ENCODE results near the gene ASTL.
"Not testable (repeated sequence)": the region's sequence is repeated elsewhere in the genome, so short reads cannot be mapped to it uniquely, and the experiment has no call there.

The ASTL gene

DNA sequence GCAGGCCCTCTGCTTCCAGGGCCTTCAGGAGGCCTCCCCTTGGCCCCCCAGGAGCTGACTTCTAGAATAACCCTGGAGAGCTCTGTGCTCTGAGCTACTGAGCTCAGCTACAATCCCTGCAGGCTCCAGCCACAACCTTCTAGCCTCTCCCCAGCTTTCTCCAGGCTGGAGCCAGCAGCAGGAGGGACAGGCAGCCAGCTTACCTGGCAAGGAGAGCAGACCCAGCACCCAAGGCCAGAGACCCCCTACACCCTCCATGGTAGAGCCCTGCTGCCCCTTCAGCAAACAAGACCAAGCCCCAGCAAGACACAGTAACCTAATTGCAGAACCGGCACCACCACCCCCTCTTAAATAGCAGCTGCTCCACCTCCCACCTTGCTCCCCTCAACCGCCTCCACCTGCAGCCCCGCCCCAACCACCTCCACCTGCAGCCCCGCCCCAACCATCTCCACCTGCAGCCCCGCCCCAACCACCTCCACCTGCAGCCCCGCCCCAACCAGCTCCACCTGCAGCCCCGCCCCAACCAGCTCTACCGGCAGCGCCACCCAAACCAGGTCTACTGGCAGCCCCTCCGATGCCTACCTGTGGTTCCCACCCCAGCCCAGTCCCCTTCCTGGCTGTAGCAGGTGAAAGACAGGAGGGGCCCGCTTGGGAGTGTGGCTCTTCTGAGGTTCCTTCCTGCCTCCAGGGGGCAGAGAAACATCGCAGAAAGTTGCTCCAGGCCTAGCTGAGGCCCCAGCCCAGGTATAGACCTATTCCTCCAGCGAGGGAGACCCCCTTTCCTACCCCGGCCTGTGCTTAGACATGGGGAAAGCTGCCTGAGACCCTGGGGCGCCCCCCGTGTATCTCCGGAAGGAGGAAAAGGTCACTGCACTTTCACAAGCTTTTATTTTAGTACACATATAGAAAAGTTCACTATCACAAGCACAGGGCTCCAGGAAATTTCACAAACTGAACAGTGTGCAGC lies at the start of gene ASTL:
Gene ASTL, minus strand, starts transcription at position 324 of the 967 bp plus-strand sequence. Its CDS starts 66 bp downstream, at position 258.
- peak; percentile 49 to 60 for ATAC-seq

DNA sequence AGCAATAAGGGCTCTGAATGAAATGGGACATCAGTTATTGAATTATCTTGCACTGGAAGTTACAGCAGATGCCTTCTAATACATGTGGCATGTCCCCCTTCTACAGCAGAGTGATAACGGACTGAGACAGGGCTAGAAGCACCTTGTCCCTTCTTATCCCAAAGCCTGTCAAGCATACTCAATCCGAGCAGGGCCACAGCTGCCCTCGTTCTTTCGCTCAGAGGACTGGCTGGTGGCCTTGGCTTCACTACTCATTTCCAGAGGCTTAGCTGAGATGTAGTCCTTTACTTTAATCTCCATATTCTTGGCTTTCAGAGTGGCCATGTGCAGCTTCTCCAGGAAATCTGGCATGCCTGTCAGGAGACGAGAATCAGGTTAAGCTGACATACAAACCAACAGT lies 48.3 kb upstream of the ASTL start:
- ATAC-seq: no peak

DNA sequence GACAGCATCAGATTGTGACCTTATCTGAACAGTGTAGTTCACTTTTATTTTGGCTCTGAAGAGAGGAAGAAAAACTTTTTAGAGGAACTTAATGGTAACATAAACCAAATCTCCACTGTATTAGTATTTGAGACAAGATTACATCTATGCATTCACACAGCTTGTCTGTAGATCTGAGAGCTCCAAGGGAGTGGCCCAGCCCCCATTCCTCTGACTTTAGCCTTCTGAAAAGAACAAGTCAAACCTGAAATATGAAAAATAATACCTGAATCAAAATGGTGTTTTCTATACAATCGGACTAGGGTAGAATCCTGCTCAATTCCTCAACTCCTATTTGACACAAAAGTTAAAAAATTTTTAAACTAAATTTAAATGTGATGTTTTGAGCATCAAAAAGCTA lies 47.2 kb upstream of the ASTL start:
- ATAC-seq: no peak

DNA sequence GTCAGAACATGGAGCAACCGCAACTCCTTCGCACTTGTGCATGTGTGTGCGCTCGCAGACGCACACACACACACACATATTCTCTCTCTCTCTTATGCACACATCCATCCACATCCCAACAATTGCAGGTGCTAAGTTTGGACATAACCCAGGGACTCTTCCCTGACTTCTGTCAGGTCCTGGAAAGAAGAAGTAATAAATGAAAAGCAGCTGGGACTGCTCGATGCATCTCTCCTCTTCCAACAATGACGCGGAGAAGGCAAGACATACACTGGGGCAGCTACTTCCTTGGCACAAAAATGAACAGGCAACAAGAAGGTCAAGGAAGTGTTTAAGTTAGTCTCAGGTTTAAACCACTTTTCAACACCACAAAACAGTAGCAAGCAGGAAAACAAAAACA lies 46.7 kb upstream of the ASTL start:
- no peak for ATAC-seq

DNA sequence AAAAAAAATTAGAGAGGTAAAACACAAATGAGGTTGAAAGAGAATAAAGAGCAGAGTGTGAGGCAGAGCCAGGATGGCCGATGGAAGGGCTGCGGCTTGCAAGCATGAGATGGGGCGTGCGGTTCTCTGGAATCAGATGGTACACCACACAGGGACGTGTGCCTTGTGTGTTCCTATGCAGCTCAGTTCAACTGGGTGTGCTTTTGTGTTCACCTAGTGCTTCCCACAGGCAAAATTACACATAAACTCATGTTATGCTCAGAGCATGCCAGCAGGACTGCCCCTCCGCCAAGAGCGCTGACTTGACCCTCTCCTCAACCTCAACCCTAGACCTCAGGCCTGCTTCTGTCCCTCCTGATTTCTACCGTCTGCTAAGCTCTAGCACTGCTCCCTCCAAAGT lies 45.9 kb upstream of the ASTL start:
- ATAC-seq: no peak

DNA sequence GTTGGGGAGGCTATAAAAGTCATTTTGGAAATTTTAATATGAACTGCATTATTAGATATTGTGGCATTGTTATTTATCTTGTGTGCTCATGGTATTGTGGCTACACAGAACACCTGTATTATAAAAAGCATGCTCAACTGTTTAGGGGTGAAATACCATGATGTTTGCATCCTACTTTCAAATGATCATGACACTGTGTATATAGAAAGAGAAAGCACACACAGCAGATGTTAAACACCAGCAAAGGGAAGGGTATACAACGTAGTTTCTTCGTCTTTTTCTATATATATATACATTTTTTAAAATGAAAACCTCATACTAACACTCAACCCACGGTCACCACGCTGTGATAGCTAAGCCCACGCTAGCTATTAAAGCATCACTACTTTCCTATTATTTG lies 43.2 kb upstream of the ASTL start:
- ATAC-seq: no peak

DNA sequence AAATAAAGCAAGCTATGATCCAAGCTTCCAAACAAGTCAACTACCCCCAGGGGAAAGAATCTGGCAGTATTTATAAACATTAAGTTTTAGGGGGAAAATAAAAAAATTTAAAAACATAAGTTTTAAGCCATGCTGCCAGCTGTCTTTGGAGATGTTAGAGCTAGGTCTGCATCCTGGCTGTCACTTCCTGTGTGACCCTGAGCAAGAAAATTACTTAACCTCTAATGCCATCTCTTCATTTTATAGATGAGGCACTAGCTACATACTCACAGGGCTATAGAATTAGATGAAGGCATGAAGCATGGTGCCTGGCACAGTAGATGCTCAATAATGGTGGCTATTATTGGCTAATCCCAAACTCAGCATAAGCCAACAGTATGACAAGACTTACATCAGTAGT lies 42.2 kb upstream of the ASTL start:
- no peak for ATAC-seq

DNA sequence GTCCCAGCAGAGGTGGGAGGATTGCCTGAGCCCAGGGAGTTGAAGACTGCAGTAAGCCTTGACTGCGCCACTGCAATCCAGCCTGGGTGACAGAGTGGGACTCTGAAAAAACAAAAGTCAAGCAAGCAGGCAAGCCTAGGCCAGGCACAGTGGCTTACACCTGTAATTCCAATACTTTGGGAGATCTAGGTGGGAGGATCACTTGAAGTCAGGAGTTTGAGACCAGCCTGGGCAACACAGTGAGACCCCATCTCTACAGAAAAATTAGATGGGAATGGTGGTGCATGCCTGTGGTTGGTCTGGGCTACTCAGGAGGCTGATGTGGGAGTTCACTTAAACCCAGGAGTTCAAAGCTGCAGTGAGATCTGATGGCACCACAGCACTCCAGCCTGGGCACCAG lies 41.7 kb upstream of the ASTL start:
- no peak for ATAC-seq

DNA sequence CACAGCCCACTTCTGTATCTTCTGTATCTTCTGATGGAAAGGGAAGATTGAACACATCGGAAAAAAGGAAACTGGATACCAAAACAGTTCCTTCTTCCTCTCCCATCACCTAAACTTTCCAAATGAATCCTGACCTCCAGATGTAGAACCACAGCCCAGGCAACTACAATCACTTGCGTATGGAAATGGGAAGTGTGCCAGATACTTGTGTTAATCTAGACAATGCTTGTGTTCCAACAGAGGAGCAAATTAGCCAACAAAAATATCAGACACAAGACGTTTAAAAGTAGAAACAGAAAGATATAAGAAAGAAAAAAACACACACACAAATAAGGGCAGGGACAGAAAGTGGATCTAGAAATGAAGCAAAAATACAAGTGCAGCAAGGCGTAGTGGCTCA lies 38.4 kb upstream of the ASTL start:
- ATAC-seq: no peak

DNA sequence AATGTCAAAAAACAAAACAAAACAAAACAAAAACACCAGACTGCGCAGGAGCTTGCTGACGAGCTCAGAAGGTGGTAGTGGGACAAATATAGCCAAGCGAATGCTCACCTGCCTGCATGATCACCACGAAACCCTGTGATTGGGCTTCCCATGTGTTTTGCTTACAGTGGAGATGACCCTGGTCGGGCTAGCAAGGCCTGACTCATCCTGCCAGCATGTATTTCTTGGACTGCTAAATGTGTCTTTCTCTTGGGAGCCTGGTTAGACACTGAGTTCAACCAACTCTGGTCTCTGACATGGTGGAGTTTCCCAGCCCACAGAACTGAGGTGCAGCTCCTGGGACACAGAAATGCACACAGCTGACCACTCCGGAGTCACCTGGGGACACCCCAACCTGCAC lies 37.6 kb upstream of the ASTL start:
- ATAC-seq: no peak

DNA sequence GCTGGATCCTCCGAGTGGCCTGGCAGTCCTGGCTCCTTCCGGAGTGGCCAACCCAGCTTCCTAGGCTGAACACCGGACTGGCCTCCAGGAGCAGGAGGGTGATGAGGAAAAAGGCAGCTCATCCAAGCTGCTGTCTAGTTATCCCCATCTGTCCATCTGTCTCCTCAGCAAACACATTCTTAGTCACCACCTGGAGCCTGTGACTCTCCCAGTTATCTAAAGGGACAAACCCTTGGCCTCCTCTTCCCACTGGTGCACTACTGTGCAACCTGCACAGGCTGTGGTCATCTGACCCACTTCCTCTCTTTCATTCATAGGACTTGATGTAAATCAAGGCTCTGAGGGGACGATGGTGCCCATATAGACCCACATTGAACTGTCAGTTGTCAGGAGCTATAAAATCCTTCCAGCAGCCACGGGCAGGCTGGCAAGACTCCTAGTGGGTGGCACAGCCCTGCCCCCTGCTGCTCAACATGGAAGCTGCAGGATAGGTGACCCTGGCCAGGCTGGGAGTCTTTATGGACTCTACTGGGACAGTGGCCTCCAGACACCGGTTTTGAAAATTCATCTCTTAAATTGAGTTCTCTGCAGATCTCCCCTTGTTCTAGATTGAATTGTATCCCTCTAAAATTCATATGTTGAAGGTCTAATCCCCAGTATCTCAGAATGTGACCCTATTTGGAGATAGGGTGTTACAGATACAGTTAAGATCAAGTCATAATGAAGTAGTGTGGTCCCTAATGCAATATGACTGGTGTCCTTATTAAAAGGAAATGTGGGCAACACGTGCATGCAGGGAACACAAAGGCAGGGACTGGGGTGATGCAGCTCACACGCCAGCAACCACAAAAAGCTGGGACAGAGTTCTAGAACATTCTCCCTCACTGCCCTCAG lies 36.2 kb upstream of the ASTL start:
- peak; percentile 88 to 95 for ATAC-seq

DNA sequence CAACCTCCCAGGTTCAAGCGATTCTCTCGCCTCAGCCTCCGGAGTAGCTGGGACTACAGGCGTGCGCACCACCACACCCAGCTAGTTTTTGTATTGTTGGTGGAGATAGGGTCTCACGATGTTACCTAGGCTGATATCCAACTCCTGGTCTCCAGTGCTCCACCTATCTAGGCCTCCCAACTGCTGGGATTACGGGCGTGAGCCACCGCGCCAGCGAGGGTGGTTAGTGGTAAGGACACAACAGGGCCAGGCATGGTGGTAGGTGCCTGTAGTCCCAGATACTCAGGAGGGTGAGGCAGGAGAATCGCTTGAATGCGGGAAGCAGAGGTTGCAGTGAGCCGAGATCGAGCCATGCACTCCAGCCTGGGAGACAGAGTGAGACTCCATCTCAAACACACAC lies 33.5 kb upstream of the ASTL start:
- no peak for ATAC-seq

DNA sequence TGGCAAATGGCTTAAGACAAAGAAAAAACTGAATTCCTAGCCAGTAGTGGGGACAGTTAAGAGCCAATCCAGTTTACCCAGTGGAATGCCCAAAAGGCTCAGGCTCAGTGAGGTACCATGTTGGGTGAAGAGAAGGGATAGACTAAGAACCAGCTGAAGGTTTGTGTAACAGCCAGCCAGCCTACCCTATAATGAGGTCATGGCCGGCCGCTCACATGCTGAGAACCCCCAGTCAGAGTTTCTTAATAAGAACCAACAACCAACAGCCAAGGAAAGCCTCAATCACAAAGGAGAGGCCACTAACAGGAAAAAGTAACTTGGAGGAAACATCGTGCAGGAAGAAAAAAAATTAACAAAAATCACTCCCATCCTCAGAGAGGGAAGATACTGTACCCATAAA lies 32.3 kb upstream of the ASTL start:
- ATAC-seq: no peak

DNA sequence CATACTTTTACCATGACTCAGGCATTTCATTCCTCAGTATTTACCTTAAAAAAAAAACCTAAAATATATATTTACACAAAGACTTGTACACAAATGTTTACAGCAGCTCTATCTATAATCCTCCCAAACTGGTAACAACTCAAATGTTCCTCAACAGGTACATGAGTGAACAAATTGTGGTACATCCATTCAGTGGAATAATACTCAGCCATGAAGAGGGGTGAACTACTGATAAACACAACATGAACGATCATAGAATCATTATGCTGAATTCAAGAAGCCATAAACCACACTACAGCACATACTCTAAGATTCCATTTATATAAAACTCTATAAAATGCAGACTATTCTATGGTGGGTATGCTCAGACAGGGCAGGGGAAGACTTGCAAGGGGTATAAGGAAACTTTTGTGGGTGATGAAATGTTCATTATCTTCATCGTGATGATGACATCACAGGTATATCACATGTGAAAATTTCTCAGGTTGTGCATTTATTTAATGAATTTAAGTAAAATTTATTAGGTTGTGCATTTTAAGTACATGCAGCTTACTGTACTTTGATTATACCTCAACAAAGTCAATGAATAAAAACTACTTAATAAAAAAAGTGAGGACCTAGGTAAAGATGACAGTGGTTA lies 31.7 kb upstream of the ASTL start:
- ATAC-seq: no peak

DNA sequence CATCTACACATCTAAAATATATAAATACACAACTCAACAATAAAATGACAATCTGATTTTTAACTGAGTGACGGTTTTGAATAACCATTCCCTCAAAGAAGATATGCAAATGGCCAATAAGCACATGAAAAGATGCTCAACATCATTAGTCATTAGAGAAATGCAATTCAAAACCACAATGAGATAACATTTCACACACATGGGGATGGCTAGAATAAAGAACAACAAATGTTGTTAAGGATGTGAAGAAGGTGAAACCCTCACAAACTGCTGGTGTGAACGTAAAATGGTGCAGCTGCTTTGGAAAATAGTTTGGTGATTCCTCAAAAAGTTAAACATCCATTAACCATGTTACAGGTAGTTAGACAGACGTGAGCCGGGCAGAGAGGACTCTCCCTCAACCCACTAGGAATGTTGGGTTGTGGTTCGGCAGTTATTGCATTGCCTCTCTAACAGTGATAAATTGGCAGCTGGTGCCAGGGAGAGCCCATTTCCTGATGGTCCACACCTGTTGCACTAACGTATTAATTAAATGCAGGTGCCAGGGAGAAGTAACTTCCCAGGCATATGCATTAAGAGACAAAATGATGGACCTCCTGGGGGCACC lies 29.2 kb upstream of the ASTL start:
- ATAC-seq: no peak

DNA sequence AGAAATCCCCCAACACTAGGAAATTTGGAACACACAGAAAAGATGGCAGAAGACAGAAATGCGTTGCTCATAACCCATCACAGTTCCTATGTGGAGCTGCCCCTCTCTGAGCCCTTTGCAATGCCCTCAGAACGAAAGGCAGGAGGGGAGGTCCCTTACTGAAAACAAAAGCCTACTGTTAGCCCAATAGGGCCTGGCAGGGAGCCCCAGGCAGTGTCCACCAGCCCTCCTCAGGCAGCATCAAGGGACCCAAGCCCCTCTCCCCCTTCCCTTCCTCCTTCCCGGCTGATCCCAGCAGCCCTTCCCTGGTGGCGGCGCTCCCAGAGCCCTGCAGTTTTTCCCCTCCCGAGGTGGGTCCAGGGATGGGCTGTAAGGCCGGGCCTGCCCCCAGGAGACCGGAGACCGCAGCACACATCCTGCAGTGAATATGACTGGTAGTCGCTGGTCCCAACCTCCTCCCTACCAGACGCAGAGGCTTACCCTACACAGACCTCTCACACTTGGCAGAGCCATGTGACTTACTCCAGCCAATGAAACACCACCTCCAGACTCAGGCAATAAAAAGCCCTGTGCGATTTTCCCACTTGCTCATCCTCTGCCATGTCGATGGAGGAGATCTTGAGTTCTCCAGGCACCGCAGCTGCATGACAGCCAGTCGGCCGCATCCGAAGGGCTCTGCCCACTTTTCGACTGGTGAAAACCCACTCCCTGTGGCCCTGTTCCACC lies 26.3 kb upstream of the ASTL start:
- peak; percentile 86 to 87 for ATAC-seq

DNA sequence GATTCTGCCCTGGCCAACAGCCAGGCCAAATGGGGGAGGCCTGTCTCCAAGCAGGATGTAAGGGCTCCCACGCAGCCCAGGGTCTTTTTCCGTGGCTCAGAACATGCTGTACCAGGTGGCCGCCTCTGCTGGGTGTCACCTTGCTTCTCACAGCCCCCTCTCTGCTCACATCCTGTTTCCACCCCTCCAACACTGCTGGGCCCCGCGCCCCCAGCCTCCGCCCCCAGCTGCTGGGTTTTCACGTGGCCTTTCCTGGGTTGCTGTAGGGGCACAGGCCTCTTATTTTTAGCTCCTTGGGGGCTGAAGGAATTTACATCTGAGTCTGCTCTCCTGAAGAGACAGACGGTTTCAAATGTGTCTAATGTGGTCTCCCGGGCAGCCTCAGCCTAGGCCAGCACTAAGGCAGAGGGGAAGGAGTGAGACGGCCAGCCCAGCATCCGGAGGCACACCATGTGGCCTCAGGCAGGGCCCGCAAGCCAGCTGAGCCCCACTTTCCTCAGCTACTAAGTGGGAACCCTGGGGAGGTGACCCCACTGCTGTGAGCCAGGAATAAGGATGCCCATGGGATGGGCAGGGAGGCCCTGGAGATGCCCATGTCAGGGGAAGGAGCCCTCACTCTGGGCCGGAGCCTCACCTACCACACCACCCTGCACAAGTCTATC lies 25.6 kb upstream of the ASTL start:
- peak; percentile 60 to 63 for ATAC-seq

DNA sequence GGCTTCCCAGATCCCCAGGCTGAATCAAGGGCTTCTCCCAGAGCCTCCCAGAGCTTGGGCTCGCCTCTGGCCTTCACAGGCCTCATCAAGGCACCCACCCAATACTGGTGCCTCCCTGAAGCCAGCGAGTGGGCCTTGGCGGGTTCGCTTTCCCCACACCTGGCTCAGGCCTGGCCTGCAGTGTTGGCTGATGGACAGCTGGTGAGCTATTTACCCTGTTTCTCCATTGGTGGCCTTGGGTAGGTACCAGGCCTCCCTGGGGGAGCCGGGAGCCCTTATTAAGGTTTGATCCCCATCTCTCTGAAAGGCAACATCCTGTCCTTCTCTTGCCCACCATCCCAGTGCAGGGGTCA lies 25.1 kb upstream of the ASTL start:
- ATAC-seq: no peak

DNA sequence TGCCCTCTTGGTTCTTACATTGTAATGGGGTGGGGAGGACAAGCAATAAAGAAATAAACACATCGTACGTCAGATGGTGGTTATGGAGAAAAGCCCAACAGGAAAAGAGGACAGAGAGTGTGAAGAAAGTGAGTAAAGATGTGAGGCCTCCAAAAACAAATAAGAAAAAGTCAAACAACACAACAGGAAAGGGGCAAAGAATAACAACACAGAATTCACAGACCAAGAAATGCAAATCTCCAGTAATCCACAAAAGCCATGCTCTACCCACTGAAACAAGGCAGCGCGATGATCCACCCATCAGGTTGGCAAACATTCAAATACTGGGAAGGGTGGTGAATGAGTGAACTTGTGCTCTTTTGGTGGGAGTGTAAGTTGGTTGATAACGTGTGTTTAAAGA lies 23.6 kb upstream of the ASTL start:
- no peak for ATAC-seq

DNA sequence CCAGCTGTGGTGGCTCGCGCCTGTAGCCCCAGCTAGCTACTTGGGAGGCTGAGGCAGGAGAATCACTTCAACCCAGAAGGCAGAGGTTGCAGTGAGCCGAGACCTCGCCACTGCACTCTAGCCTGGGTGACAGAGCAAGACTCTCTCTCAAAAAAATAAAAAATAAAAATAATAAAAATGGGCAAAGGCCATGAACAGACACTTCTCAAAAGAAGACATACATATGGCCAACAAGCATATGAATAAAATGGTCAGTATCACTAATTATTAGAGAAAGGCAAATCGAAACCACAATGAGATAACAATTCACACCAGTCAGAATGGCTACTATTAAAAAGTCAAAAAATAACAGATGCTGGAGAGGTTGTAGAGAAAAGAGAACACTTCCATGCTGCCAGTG lies 22.1 kb upstream of the ASTL start:
- ATAC-seq: not testable (repeated sequence)

DNA sequence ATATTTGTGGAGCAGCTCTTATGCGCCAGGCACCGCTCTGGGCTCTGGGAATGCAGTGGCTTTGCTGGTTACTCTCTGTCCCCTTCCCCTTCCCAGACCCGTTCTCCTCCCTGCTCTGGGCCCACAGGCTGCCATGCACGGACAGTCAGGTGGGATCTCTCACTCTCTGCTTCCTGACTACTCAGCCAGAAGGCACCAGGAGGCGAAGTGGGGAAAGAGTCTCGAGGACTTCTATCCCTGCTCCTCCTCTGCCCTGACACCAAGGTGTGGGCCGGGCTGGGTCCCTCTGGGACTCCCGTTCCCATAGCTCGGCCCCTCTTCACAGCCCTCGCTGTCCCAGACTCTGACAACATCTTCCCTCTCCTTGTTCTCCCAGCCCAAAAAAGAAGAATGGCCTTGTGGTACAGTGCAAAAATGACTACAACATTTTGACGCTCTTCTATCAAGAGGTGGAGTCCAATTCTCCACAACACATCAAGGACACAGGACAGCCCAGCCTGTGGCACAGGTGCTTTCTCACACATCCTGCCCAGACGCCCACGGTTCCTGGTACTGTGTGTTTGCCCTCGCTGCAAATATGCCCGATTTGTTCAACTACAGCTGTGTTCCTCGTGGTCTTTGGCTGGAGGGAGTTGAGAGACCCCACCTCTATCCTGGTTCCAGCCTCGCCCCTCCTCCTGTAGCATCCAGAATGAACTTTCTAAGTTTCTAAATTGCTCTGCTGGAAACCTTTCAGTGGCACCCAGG lies 21.0 kb upstream of the ASTL start:
- no peak for ATAC-seq

Data from activated CD4-positive, CD25-positive, alpha-beta regulatory T cell treated with anti-CD3 and anti-CD28 coated beads, Interleukin-2, amount 50 U/mL, for 24 hours (primary cell).